IPS-20b (cell line): ENCODE results near the gene SEC31A.
"Not testable (repeated sequence)": the region's sequence is repeated elsewhere in the genome, so short reads cannot be mapped to it uniquely, and the experiment has no call there.

Experiments used
- H3K27ac ChIP-seq: one replicate; pipeline ENCODE4 v1.5.1; 2013; ENCODE audit warnings: low read length
- H3K27me3 ChIP-seq: 2 replicates; pipeline ENCODE4 v1.6.1; 2013; ENCODE audit warnings: mild to moderate bottlenecking, low read length, inconsistent platforms; ENCODE audit not compliant: insufficient read depth
- H3K36me3 ChIP-seq: 2 replicates; pipeline ENCODE4 v1.6.1; 2013; ENCODE audit warnings: low read depth, mild to moderate bottlenecking, inconsistent platforms, low read length, moderate library complexity; ENCODE audit not compliant: insufficient read depth
- H3K4me1 ChIP-seq: 2 replicates; pipeline ENCODE4 v1.6.1; 2013; ENCODE audit warnings: mild to moderate bottlenecking, control low read depth, inconsistent platforms, low read length, moderate library complexity; ENCODE audit not compliant: insufficient read depth
- H3K4me3 ChIP-seq: 2 replicates; pipeline ENCODE4 v1.5.1; 2013; ENCODE audit warnings: mild to moderate bottlenecking, low read length, inconsistent platforms
- H3K9ac ChIP-seq: 2 replicates; pipeline ENCODE4 v1.6.1; 2013; ENCODE audit warnings: low read depth, mild to moderate bottlenecking, inconsistent platforms, low read length, moderate library complexity
- H3K9me3 ChIP-seq: 2 replicates; pipeline ENCODE4 v1.6.1; 2013; ENCODE audit warnings: mild to moderate bottlenecking, low read depth, low read length, inconsistent platforms; ENCODE audit not compliant: insufficient read depth

Gene SEC31A

GRCh38 chr4:82820689-82821088 lies 70.3 kb downstream of the SEC31A start:
- H3K9me3 ChIP-seq: no peaks in the 10 kb centered on the region
- no peak overlapping the region for H3K9ac ChIP-seq
- H3K27ac ChIP-seq: no peak overlapping the region
- peaks cover 80% of the 10 kb centered on the region for H3K36me3 ChIP-seq
- no peak overlapping the region for H3K4me3 ChIP-seq
- H3K4me1 ChIP-seq: no peaks in the 10 kb centered on the region
- H3K27me3 ChIP-seq: no peaks in the 10 kb centered on the region

GRCh38 chr4:82818664-82819662 lies 72.0 kb downstream of the SEC31A start:
- Histone ChIP-seq H3K4me3 (no peak overlapping the region), H3K27ac (no peak overlapping the region), H3K9me3 (no peaks in the 10 kb centered on the region), H3K9ac (no peak overlapping the region), H3K27me3 (peaks cover 16% of the 10 kb centered on the region), H3K36me3 (peaks cover 64% of the 10 kb centered on the region), H3K4me1 (no peaks in the 10 kb centered on the region)

GRCh38 chr4:82816874-82817273 lies 74.1 kb downstream of the SEC31A start:
- not testable (repeated sequence) for H3K9ac ChIP-seq, H3K4me3 ChIP-seq, H3K27ac ChIP-seq, H3K9me3 ChIP-seq, H3K4me1 ChIP-seq
- peaks cover 44% of the 10 kb centered on the region for H3K36me3 ChIP-seq
- peaks cover 35% of the 10 kb centered on the region for H3K27me3 ChIP-seq

- Histone ChIP-seq H3K27me3 (peaks cover 60% of the 10 kb centered on the region), H3K9me3 (no peaks in the 10 kb centered on the region)
Measured at GRCh38 chr4:82814034-82814433, 76.9 kb downstream of the SEC31A start.

GRCh38 chr4:82811838-82812341 lies 79.1 kb downstream of the SEC31A start:
- H3K27me3 ChIP-seq: peaks cover 78% of the 10 kb centered on the region
- no peak overlapping the region for H3K27ac ChIP-seq
- no peak overlapping the region; the same call in 1 of the 2 replicates for H3K4me3 ChIP-seq
- H3K36me3 ChIP-seq: no peaks in the 10 kb centered on the region
- no peaks in the 10 kb centered on the region for H3K9me3 ChIP-seq
- H3K9ac ChIP-seq: no peak overlapping the region
- peaks cover 2% of the 10 kb centered on the region; the same call in 1 of the 2 replicates for H3K4me1 ChIP-seq

More at GRCh38 chr4:82814034-82814433, 76.9 kb downstream of the SEC31A start:
- Histone ChIP-seq H3K4me3 (no peak overlapping the region), H3K36me3 (peaks cover 18% of the 10 kb centered on the region), H3K4me1 (peaks cover 2% of the 10 kb centered on the region; the same call in 1 of the 2 replicates), H3K9ac (no peak overlapping the region), H3K27ac (no peak overlapping the region)

- H3K4me3 ChIP-seq: no peak overlapping the region
- peaks cover 80% of the 10 kb centered on the region for H3K27me3 ChIP-seq
- H3K27ac ChIP-seq: no peak overlapping the region
- H3K36me3 ChIP-seq: no peaks in the 10 kb centered on the region
- no peaks in the 10 kb centered on the region for H3K9me3 ChIP-seq
- H3K9ac ChIP-seq: no peak overlapping the region
- H3K4me1 ChIP-seq: peaks cover 2% of the 10 kb centered on the region; the same call in 1 of the 2 replicates
Measured at GRCh38 chr4:82811392-82811791, 79.6 kb downstream of the SEC31A start.

GRCh38 chr4:82810176-82810575 lies 80.8 kb downstream of the SEC31A start:
- no peak overlapping the region for H3K9ac ChIP-seq
- H3K27ac ChIP-seq: no peak overlapping the region
- no peak overlapping the region for H3K4me3 ChIP-seq
- H3K4me1 ChIP-seq: peaks cover 2% of the 10 kb centered on the region; the same call in 1 of the 2 replicates
- no peaks in the 10 kb centered on the region for H3K9me3 ChIP-seq
- peaks cover 88% of the 10 kb centered on the region for H3K27me3 ChIP-seq
- H3K36me3 ChIP-seq: no peaks in the 10 kb centered on the region

GRCh38 chr4:82809619-82810018 lies 81.3 kb downstream of the SEC31A start:
- H3K36me3 ChIP-seq: no peaks in the 10 kb centered on the region
- H3K27me3 ChIP-seq: peaks cover 88% of the 10 kb centered on the region
- H3K4me1 ChIP-seq: peaks cover 2% of the 10 kb centered on the region; the same call in 1 of the 2 replicates
- no peaks in the 10 kb centered on the region for H3K9me3 ChIP-seq
- H3K4me3 ChIP-seq: no peak overlapping the region
- H3K9ac ChIP-seq: no peak overlapping the region
- H3K27ac ChIP-seq: no peak overlapping the region

- H3K27me3 ChIP-seq: peaks cover 94% of the 10 kb centered on the region
Measured at GRCh38 chr4:82803746-82804145, 87.2 kb downstream of the SEC31A start.

GRCh38 chr4:82802911-82803310 lies 88.0 kb downstream of the SEC31A start:
- H3K4me1 ChIP-seq: no peaks in the 10 kb centered on the region; the same call in 1 of the 2 replicates
- H3K36me3 ChIP-seq: no peaks in the 10 kb centered on the region
- H3K27me3 ChIP-seq: peaks cover 96% of the 10 kb centered on the region
- H3K4me3 ChIP-seq: no peak overlapping the region
- no peaks in the 10 kb centered on the region for H3K9me3 ChIP-seq
- no peak overlapping the region for H3K27ac ChIP-seq
- H3K9ac ChIP-seq: no peak overlapping the region

More at GRCh38 chr4:82803746-82804145, 87.2 kb downstream of the SEC31A start:
- no peaks in the 10 kb centered on the region for H3K9me3 ChIP-seq
- H3K9ac ChIP-seq: no peak overlapping the region
- H3K4me1 ChIP-seq: no peaks in the 10 kb centered on the region; the same call in 1 of the 2 replicates
- no peak overlapping the region for H3K4me3 ChIP-seq
- no peaks in the 10 kb centered on the region for H3K36me3 ChIP-seq
- no peak overlapping the region for H3K27ac ChIP-seq

- H3K9ac ChIP-seq: no peak overlapping the region
- H3K4me3 ChIP-seq: no peak overlapping the region
- no peaks in the 10 kb centered on the region for H3K9me3 ChIP-seq
- H3K27me3 ChIP-seq: peaks cover 96% of the 10 kb centered on the region
- no peaks in the 10 kb centered on the region; the same call in 1 of the 2 replicates for H3K4me1 ChIP-seq
- no peaks in the 10 kb centered on the region for H3K36me3 ChIP-seq
- H3K27ac ChIP-seq: no peak overlapping the region
Measured at GRCh38 chr4:82801910-82802521, 88.9 kb downstream of the SEC31A start.
